ENCODE results near the gene GIGYF1. TPM values are rescaled to one million over a fixed set of nuclear protein-coding genes. Genes with fewer than 3 reads are reported as not detected.

Gene GIGYF1
- total and polyA plus RNA-seq, 2 of the 8 experiments (the other 6 are each of a cell fraction or from before 2014, with no cell fraction given), result 24.1 to 99.3 TPM

DNA sequence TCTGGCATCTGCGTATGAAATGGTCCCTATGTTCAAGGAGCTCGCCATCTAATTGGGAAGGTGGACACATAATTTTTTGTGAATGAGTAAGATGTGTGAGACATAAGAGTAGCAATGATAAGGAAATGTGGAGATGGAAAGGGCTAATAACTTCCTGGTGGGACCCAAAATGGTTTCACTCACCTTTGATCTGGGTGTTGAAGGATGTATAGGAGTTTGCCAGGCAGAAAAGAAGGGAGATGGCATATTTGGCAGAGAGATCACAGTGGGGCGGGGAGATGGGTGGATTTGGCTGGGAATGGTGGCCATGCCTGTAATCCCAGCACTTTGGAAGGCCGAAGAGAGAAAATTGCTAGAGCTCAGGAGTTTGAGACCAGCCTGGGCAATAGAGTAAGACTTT lies 16.4 kb upstream of the GIGYF1 start:
- Histone ChIP-seq H2AK5ac (ENCODE audit: low read depth, low read length) (no peak overlapping the region), H3K27me3 (replicated peaks in 1 of 4; ENCODE audit: control insufficient read depth in 3 of 4, extremely low read depth in 1 of 4, insufficient read depth in 3 of 4, low read length in 3 of 4) (no peaks in the 10 kb centered on the region), H3K23me2 (ENCODE audit: low read depth, low read length) (peaks cover 7% of the 10 kb centered on the region; the same call in 1 of the 2 replicates), H3K4me1 (replicated peaks in 1 of 4; ENCODE audit: control insufficient read depth in 3 of 4, insufficient read depth in 4 of 4, low read length in 3 of 4) (peaks cover 0 to 8% (median 2%) of the 10 kb centered on the region in 4 experiments; a peak in 3 of 7 replicates), H3K14ac (ENCODE audit: insufficient read length) (no peak overlapping the region), H4K5ac (ENCODE audit: insufficient read length, low read depth, low read length) (no peak overlapping the region), H3K4me3 (ENCODE audit: extremely low read depth in 1 of 4, insufficient read depth in 2 of 4, low read depth in 3 of 4, low read length in 4 of 4) (no peak overlapping the region), H2BK5ac (ENCODE audit: low read depth, low read length) (no peak overlapping the region), H3K9ac (replicated peaks in 1 of 4; ENCODE audit: extremely low read depth in 1 of 4, low read depth in 3 of 4, low read length in 3 of 4) (no peak overlapping the region), H3K4ac (replicated peaks; ENCODE audit: insufficient read length, low read depth, low read length) (no peak overlapping the region), H2AFZ (ENCODE audit: low read length) (no peak overlapping the region), H2BK120ac (replicated peaks; ENCODE audit: low read depth, low read length) (no peak overlapping the region), H2BK20ac (ENCODE audit: low read length) (no peak overlapping the region), H3K56ac (replicated peaks; ENCODE audit: insufficient read length, low read depth, low read length) (no peak overlapping the region), H3K18ac (ENCODE audit: extremely low read depth, low read length) (no peak overlapping the region), H3K79me1 (ENCODE audit: low read depth, low read length) (peaks cover 3% of the 10 kb centered on the region), H4K20me1 (replicated peaks in 1 of 2; ENCODE audit: control insufficient read depth in 1 of 2, insufficient read depth in 2 of 2, low read length in 2 of 2) (peaks cover 2% of the 10 kb centered on the region in 2 experiments), H4K91ac (replicated peaks; ENCODE audit: insufficient read length, low read length) (no peak overlapping the region), H3K27ac (ENCODE audit: low read depth, low read length) (no peak overlapping the region), H3K23ac (ENCODE audit: insufficient read length) (no peak overlapping the region), H3K4me2 (ENCODE audit: insufficient read depth in 1 of 2, low read depth in 2 of 2, low read length in 2 of 2) (no peak overlapping the region), H2BK15ac (ENCODE audit: low read length) (no peak overlapping the region), H3K9me3 (ENCODE audit: insufficient read depth in 2 of 2, low read depth in 1 of 2, low read length in 1 of 2) (no peaks in the 10 kb centered on the region), H3K79me2 (ENCODE audit: control insufficient read depth in 1 of 2, insufficient read depth in 2 of 2, low read length in 2 of 2) (peaks cover 0 to 16% of the 10 kb centered on the region in 2 experiments; a peak in 3 of 4 replicates), H2BK12ac (ENCODE audit: low read depth, low read length) (no peak overlapping the region), H4K8ac (ENCODE audit: extremely low read depth, insufficient read depth, low read length) (no peak overlapping the region), H3K36me3 (ENCODE audit: control insufficient read depth in 2 of 4, insufficient read depth in 4 of 4, low read length in 3 of 4) (peaks cover 0 to 6% (median 4%) of the 10 kb centered on the region in 4 experiments; a peak in 5 of 8 replicates)
- WGBS, 2 experiments (ENCODE audit: extremely low coverage in 1 of 2, insufficient coverage in 1 of 2, insufficient read length in 1 of 2, insufficient replicate concordance in 2 of 2, low coverage in 1 of 2, low lambda C conversion rate in 2 of 2, missing lambda C conversion rate in 1 of 2), result 81% methylated on average over 4 of the region's 4 CpGs; no CpG with 5 or more reads in 1 of the 2 experiments
- FAIRE-seq (no peak), DNase-seq (ENCODE audit: low read depth in 1 of 2, low spot score in 2 of 2) (no peak)
- CTCF ChIA-PET (ENCODE audit: partially characterized antibody), result interaction anchor here (0.6 to 16.9 kb wide), 5 partner anchors 11 to 234 kb away, joined by 3 to 254 read pairs (median 4); partner anchors contain the start of genes EPO and GIGYF1
- POLR2A ChIA-PET (ENCODE audit: partially characterized antibody), result interaction anchor here (1.0 to 1.3 kb wide), 3 partner anchors 11 to 165 kb away, joined by 3 to 6 read pairs (median 4); partner anchors contain the start of gene SRRT
- no peak for TF ChIP-seq GTF2F1 (IDR thresholded peaks at IDR 0.05; ENCODE audit: borderline replicate concordance, low read depth, low read length)
- TF ChIP-seq FOSL1 (IDR thresholded peaks at IDR 0.05; ENCODE audit: insufficient read depth, low read depth, low read length), result no peak
- no peak for TF ChIP-seq RNF2 (IDR thresholded peaks at IDR 0.05; ENCODE audit: borderline replicate concordance, low read depth, low read length, missing control alignments, poor library complexity, severe bottlenecking)
- TF ChIP-seq TAF7 (optimal IDR thresholded peaks at IDR 0.05; ENCODE audit: borderline replicate concordance, low read depth, low read length), result no peak
- no peak for TF ChIP-seq CREB1 (IDR thresholded peaks at IDR 0.05)
- no peak for TF ChIP-seq ASH2L (IDR thresholded peaks at IDR 0.05; ENCODE audit: low read length)
- TF ChIP-seq EZH2 (IDR thresholded peaks at IDR 0.05; ENCODE audit: low read depth, low read length, severe bottlenecking), result no peak
- no peak for TF ChIP-seq CBX5 (IDR thresholded peaks at IDR 0.05; ENCODE audit: low read depth, low read length)
- no peak for TF ChIP-seq EGR1 (IDR thresholded peaks at IDR 0.05; ENCODE audit: borderline replicate concordance, low read depth, low read length)
- no peak for TF ChIP-seq YY1 (IDR thresholded peaks at IDR 0.05; ENCODE audit: low read depth, low read length)
- no peak for TF ChIP-seq CHD1 (IDR thresholded peaks at IDR 0.05; ENCODE audit: low read depth, low read length)
- no peak for TF ChIP-seq CBX8 (IDR thresholded peaks at IDR 0.05; ENCODE audit: borderline replicate concordance, low read depth, low read length)
- no peak for TF ChIP-seq BACH1 (IDR thresholded peaks at IDR 0.05; ENCODE audit: low read length)
- TF ChIP-seq SIN3A (conservative IDR thresholded peaks at IDR 0.05 in 1 of 2, IDR thresholded peaks at IDR 0.05 in 1 of 2; ENCODE audit: low read depth in 1 of 2, low read length in 2 of 2), result no peak

Measured in H1 (cell line).